Calu3 (cell line): Measurements from ENCODE around the gene MTG1. TPM values are rescaled to one million over a fixed set of nuclear protein-coding genes. Genes with fewer than 3 reads are reported as not detected.

Experiments
- BruUV-seq: library from RNA; stranded (reverse); fragments of 400-500 nt; replicated peaks from 2 replicates; lab custom pipeline; 2021; lab: Mats Ljungman, UMichigan
- CTCF ChIA-PET: fragments of 300-600 bp; sonication (Branson Sonifier 250); formaldehyde crosslinking; loops from one replicate; lab custom pipeline; 2022; ENCODE audit warnings: antibody characterized with exemption; lab: Charles Lee
- DNase-seq: peaks from one replicate; pipeline ENCODE4 v3.0.0; 2022
- H3K27ac Mint-ChIP-seq: one replicate; pipeline ENCODE4 v1.8.0; 2022; ENCODE audit warnings: mixed read lengths; ENCODE audit not compliant: unreplicated experiment
- H3K27me3 Mint-ChIP-seq: one replicate; pipeline ENCODE4 v1.8.0; 2022; ENCODE audit warnings: mixed read lengths; ENCODE audit not compliant: unreplicated experiment
- H3K36me3 Mint-ChIP-seq: one replicate; pipeline ENCODE4 v1.8.0; 2022; ENCODE audit warnings: mild to moderate bottlenecking, moderate library complexity, mixed read lengths; ENCODE audit not compliant: insufficient read depth, unreplicated experiment
- H3K4me1 Mint-ChIP-seq: one replicate; pipeline ENCODE4 v1.8.0; 2022; ENCODE audit warnings: mild to moderate bottlenecking, low read depth, mixed read lengths; ENCODE audit not compliant: unreplicated experiment
- H3K4me3 Mint-ChIP-seq: one replicate; pipeline ENCODE4 v1.8.0; 2022; ENCODE audit warnings: mild to moderate bottlenecking, low read depth, moderate library complexity, mixed read lengths; ENCODE audit not compliant: unreplicated experiment
- H3K9me3 Mint-ChIP-seq: one replicate; pipeline ENCODE4 v1.8.0; 2022; ENCODE audit warnings: low read depth, mixed read lengths; ENCODE audit not compliant: unreplicated experiment
- intact Hi-C: fragments of 100-400 bp; cut with micrococcal nuclease; formaldehyde crosslinking; loops from one replicate; pipeline ENCODE4 v1.10.0; 2022; ENCODE audit not compliant: unreplicated experiment
- total RNA-seq: library from RNA; stranded (reverse); gene quantifications from 2 replicates; pipeline ENCODE4 v1.2.3, GENCODE V29; 2022
- TF ChIP-seq, protein P1 (sequence below): fragments of 200-600 bp; IDR thresholded peaks from one replicate; pipeline ENCODE4 v1.8.0; 2022; ENCODE audit warnings: antibody characterized with exemption; ENCODE audit not compliant: unreplicated experiment

The MTG1 gene
- total RNA-seq, 1 experiment from 2014 or later = 39.5 TPM

DNA sequence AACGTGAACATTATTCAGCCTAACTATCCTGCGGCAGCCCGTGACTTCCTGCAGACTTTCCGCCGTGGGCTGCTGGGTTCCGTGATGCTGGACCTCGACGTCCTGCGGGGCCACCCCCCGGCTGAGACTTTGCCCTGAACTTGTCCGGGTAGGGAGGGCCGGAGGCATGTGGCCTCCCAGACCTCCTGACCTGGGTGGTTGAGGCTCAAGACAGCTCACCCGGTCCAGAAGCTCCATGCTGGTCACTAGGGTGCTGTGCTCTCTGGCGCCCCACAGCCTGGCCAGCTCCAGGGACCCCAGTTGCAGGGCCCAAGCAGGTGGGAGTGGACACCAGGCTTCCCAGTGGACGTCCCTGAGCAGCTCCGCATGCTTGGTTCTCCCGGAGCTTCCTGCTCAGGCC lies 26.1 kb downstream of the MTG1 start:
- intact Hi-C loops = no loop called here
- H3K4me1 Mint-ChIP-seq = no peaks in the 10 kb centered on the region
- BruUV-seq = no TSS peak
- H3K27me3 Mint-ChIP-seq = no peaks in the 10 kb centered on the region
- CTCF ChIA-PET = no interaction called here
- H3K27ac Mint-ChIP-seq = no peak overlapping the region
- TF ChIP-seq, protein P1, sequence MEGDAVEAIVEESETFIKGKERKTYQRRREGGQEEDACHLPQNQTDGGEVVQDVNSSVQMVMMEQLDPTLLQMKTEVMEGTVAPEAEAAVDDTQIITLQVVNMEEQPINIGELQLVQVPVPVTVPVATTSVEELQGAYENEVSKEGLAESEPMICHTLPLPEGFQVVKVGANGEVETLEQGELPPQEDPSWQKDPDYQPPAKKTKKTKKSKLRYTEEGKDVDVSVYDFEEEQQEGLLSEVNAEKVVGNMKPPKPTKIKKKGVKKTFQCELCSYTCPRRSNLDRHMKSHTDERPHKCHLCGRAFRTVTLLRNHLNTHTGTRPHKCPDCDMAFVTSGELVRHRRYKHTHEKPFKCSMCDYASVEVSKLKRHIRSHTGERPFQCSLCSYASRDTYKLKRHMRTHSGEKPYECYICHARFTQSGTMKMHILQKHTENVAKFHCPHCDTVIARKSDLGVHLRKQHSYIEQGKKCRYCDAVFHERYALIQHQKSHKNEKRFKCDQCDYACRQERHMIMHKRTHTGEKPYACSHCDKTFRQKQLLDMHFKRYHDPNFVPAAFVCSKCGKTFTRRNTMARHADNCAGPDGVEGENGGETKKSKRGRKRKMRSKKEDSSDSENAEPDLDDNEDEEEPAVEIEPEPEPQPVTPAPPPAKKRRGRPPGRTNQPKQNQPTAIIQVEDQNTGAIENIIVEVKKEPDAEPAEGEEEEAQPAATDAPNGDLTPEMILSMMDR = no peak
- no peak overlapping the region for H3K4me3 Mint-ChIP-seq
- DNase-seq = no peak
- H3K9me3 Mint-ChIP-seq = no peaks in the 10 kb centered on the region
- H3K36me3 Mint-ChIP-seq = peaks cover 14% of the 10 kb centered on the region

DNA sequence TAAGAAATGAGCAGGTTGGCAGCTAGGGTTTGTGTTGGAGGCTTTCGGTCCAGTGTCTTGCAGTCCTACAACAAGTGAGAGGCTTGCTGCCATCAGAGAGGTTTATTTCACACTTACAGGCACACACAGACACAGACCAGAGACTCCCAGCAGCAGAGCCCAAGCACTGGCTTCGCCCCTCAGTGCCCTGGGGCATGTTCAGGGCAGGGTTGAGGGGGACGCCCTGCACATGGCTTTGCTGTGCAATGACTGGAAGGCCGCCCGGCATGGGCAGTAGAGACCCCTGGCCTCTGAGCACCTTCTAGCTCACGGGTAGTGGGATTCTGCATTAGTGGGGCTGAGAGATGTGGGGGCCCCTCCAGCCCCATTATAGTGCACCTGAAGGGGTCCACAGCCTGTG lies 26.6 kb downstream of the MTG1 start:
- no peak overlapping the region for H3K4me3 Mint-ChIP-seq
- TF ChIP-seq, protein P1 = no peak
- BruUV-seq = no TSS peak

DNA sequence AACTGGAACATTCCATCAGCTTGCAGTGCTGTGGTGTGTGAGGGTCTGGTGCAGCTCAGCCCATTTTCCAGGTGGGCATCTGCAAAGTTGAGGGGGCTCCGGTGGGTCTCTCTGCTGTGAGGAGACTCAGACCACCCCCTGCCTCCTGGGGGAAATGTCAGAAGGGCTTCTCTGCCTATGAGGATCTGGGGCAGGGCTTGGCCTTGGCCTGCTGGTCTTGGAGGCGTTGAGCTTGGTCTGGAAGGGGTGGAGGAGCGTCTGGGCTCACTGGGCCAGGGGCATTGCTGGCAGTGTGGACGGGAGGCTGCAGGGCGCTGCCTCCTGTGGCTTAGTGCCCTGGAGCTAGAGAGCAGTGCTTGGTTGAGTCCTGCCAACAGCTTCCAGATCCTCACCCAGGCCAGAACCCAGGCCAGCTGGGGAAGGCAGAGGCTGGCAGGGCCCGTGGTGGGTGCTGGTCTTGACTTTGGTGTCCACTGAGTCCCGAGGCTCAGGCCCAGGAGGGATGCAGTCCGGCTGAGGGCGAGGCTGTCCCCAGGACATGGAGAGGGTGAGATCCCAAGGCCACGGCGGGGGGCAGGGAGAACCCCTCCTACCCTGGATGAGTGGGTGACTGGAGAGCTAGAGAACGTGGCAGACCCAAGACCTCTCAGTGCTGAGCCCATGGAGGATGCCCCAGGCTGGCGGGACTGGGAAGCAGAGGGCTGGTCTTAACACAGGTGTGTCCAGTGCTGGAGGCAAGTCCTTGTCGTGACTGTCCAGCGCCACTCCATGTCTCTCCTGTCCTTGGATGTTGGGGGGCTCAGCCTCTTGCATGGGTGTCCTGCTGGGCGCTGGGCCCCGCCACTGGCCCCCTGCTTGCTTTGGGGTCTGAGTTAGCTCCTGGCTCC lies 27.6 kb downstream of the MTG1 start:
- H3K27ac Mint-ChIP-seq = no peak overlapping the region
- CTCF ChIA-PET = no interaction called here

More for the DNA sequence above, 26.6 kb downstream of the MTG1 start:
- H3K4me1 Mint-ChIP-seq = no peaks in the 10 kb centered on the region
- H3K27ac Mint-ChIP-seq = no peak overlapping the region
- no peak for DNase-seq
- intact Hi-C loops = no loop called here
- H3K9me3 Mint-ChIP-seq = no peaks in the 10 kb centered on the region
- peaks cover 14% of the 10 kb centered on the region for H3K36me3 Mint-ChIP-seq
- H3K27me3 Mint-ChIP-seq = no peaks in the 10 kb centered on the region
- CTCF ChIA-PET = no interaction called here

DNA sequence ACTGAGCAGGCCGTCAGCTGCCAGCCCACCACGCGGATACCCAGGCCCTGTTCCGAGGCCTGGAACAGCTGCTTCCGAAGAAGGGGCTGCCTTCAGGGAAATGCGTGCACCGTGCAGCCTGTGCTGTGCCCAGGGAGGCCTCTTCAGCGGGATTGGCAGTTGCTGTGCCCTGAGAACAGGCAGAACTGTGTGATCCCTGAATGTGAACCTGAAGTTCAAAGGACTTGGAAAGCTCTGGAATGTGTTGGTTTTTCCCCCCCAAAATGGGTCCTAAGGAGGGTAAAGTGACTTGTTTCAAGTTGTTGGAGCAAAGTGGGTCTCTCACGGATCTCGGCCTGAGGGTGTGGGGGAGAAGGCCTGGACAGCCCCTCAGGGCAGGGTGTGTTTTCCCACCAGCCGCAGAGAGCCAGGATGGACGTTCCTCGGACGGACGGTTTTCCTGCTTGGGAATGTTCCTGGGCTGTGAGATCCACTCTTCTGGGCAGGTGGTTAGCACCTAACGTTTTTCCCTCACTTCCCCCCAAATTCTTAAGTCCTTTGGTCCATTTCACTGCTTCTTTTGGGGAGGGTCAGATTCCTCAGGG lies 28.4 kb downstream of the MTG1 start:
- Mint-ChIP-seq H3K9me3 (no peaks in the 10 kb centered on the region), H3K4me1 (no peaks in the 10 kb centered on the region), H3K4me3 (no peak overlapping the region), H3K27me3 (no peaks in the 10 kb centered on the region), H3K36me3 (peaks cover 14% of the 10 kb centered on the region), H3K27ac (no peak overlapping the region)
- intact Hi-C loops = no loop called here
- no peak for DNase-seq
- TF ChIP-seq, protein P1 = no peak
- CTCF ChIA-PET = no interaction called here
- no TSS peak for BruUV-seq

More for the DNA sequence above, 27.6 kb downstream of the MTG1 start:
- H3K9me3 Mint-ChIP-seq = no peaks in the 10 kb centered on the region
- BruUV-seq = no TSS peak
- intact Hi-C loops = no loop called here
- H3K36me3 Mint-ChIP-seq = peaks cover 14% of the 10 kb centered on the region
- H3K4me3 Mint-ChIP-seq = no peak overlapping the region
- DNase-seq = no peak
- no peaks in the 10 kb centered on the region for H3K4me1 Mint-ChIP-seq
- no peaks in the 10 kb centered on the region for H3K27me3 Mint-ChIP-seq
- TF ChIP-seq, protein P1 = no peak
